GM23248 (cell line): ENCODE results near the gene LTBR.

Experiments used
- EZH2 ChIP-seq: fragments of 200-600 bp; sonication (generic); IDR thresholded peaks from 2 replicates; pipeline ENCODE4 v1.6.1; 2018; ENCODE audit warnings: antibody characterized with exemption, mild to moderate bottlenecking; ENCODE audit not compliant: insufficient read depth, poor library complexity, severe bottlenecking
- EZH2phosphoT487 ChIP-seq: fragments of 200-600 bp; sonication (generic); IDR thresholded peaks from 2 replicates; pipeline ENCODE4 v1.6.1; 2018; ENCODE audit warnings: antibody characterized with exemption, moderate library complexity, mild to moderate bottlenecking, low read depth; ENCODE audit not compliant: insufficient read depth

DNA sequence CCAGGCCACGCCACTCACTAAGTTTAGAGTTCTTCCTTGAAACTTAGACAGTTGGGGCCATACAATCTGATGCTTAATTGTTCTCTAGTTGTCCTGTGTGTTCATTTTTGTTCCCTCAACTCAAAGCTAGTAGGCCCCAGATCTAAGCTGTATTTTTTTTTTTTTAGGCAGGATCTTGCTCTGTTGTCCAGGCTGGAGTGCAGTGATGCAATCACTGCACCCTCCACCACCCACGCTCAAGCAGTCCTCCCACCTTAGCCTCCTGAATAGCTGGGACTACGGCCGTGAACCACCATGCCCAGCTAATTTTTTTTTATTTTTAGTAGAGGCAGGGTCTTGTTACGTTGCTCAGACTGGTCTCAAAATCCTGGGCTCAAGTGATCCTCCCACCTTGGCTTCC lies 49.6 kb upstream of the LTBR start:
- TF ChIP-seq EZH2phosphoT487, result no peak
- no peak for TF ChIP-seq EZH2
